Sigmoid colon (tissue), 7 donors: Measurements from ENCODE around the gene ZFAND3. TPM values are rescaled to one million over a fixed set of nuclear protein-coding genes. Genes with fewer than 3 reads are reported as not detected.

Experiments used
- DNase-seq: peaks from one replicate; pipeline ENCODE4 v3.0.0-alpha.2; 2019
- H3K27ac ChIP-seq, 4 donors: fragments of 200-600 bp; sonication (generic); one replicate each; pipeline ENCODE4 v1.5.1; 2016 to 2019; ENCODE audit warnings: mild to moderate bottlenecking in 1 of 4
- H3K27me3 ChIP-seq, 3 donors: fragments of 200-600 bp; sonication (generic); one replicate each; pipeline ENCODE4 v1.5.1; 2019; ENCODE audit warnings: mild to moderate bottlenecking in 1 of 3
- H3K36me3 ChIP-seq, 4 donors: fragments of 200-600 bp; sonication (generic); one replicate each; pipeline ENCODE4 v1.5.1; 2016 to 2019
- H3K4me1 ChIP-seq, 4 donors: fragments of 200-600 bp; sonication (generic); one replicate each; pipeline ENCODE4 v1.5.1; 2017 to 2019
- H3K4me3 ChIP-seq, 4 donors: fragments of 200-600 bp; sonication (generic); one replicate each; pipeline ENCODE4 v1.5.1; 2017 to 2019; ENCODE audit warnings: mild to moderate bottlenecking in 2 of 4, moderate library complexity in 1 of 4
- H3K9me3 ChIP-seq, 4 donors: fragments of 200-600 bp in 3 of 4; sonication (generic) in 3 of 4; one replicate each; pipeline versions ENCODE4 v1.5.1 to v1.6.1; 2013 to 2019
- CTCF ChIP-seq, 4 experiments: fragments of 450-650 bp in 3 of 4; fragments of 200-600 bp in 1 of 4; IDR thresholded peaks; one replicate each; pipeline ENCODE4 v1.5.1; 2016 to 2019; ENCODE audit warnings: antibody characterized with exemption in 4 of 4, mild to moderate bottlenecking in 3 of 4, moderate library complexity in 2 of 4
- EP300 ChIP-seq, 4 donors: sonication (generic); formaldehyde crosslinking; IDR thresholded peaks; one replicate each; pipeline ENCODE4 v1.6.1; 2017; ENCODE audit warnings: antibody characterized with exemption in 4 of 4
- POLR2A ChIP-seq, 2 donors: fragments of 450-650 bp; IDR thresholded peaks; one replicate each; pipeline ENCODE4 v1.6.1; 2016; ENCODE audit warnings: antibody characterized with exemption in 2 of 2, mild to moderate bottlenecking in 2 of 2, moderate library complexity in 2 of 2
- POLR2AphosphoS5 ChIP-seq, 4 donors: sonication (generic); formaldehyde crosslinking; IDR thresholded peaks; one replicate each; pipeline ENCODE4 v1.6.1; 2017; ENCODE audit warnings: antibody characterized with exemption in 4 of 4
- whole genome bisulfite sequencing, 2 donors: extraction: QIAGEN DNeasy Blood & Tissue Kit; methylation state at CpG; one replicate each; pipeline ENCODE4 v1.1.7; 2013; 5-methylcytosine and 5-hydroxymethylcytosine counted together
- intact Hi-C: fragments of 100-400 bp; cut with DNase I; formaldehyde crosslinking; loops from one replicate; pipeline ENCODE4 v1.15.1; 2023
- polyA plus RNA-seq, 3 donors: library from polyadenylated mRNA; stranded (reverse); fragments of 200-250 nt; gene quantifications; one replicate each; pipeline ENCODE4 v1.2.3, GENCODE V29; 2013
- total RNA-seq, 4 donors: library from RNA; depleted of rRNA; stranded (reverse); fragments of >200 nt; gene quantifications; one replicate each; pipeline ENCODE4 v1.1.0, GENCODE V29; 2016
- donor health status: healthy with polysubstance abuse.
- donor health status: Bipolar disorder and iron deficiency.
- donor health status: healthy.

ZFAND3 gene
- total and polyA plus RNA-seq, 7 donors = 32.4 to 54.8 (median 39.0) TPM

- intact Hi-C loops = no loop called here
- no peak for DNase-seq
- Histone ChIP-seq H3K4me1 (peaks cover 0 to 50% (median 29%) of the 10 kb centered on the region in 4 donors), H3K9me3 (no peaks in the 10 kb centered on the region), H3K27me3 (no peaks in the 10 kb centered on the region), H3K27ac (no peak overlapping the region), H3K4me3 (no peak overlapping the region), H3K36me3 (no peaks in the 10 kb centered on the region)
- WGBS, 2 donors = 96% methylated on average over 3 of the region's 3 CpGs
- TF ChIP-seq CTCF (IDR thresholded peaks at IDR 0.05) (no peak), EP300 (IDR thresholded peaks at IDR 0.05) (no peak), POLR2A (IDR thresholded peaks at IDR 0.05) (no peak), POLR2AphosphoS5 (IDR thresholded peaks at IDR 0.05) (no peak)
Measured at GRCh38 chr6:37847704-37848103, 28.2 kb downstream of the ZFAND3 start.

- Histone ChIP-seq H3K9me3 (no peaks in the 10 kb centered on the region), H3K4me1 (peaks cover 0 to 50% (median 32%) of the 10 kb centered on the region in 4 donors), H3K4me3 (no peak overlapping the region), H3K36me3 (no peaks in the 10 kb centered on the region), H3K27ac (no peak overlapping the region), H3K27me3 (no peaks in the 10 kb centered on the region)
- intact Hi-C loops = no loop called here
- TF ChIP-seq EP300 (IDR thresholded peaks at IDR 0.05) (no peak), CTCF (IDR thresholded peaks at IDR 0.05) (no peak), POLR2AphosphoS5 (IDR thresholded peaks at IDR 0.05) (no peak), POLR2A (IDR thresholded peaks at IDR 0.05) (no peak)
- DNase-seq = no peak
- WGBS, 2 donors = 95 to 96% methylated on average over 4 of the region's 4 CpGs
Measured at GRCh38 chr6:37848371-37848770, 28.8 kb downstream of the ZFAND3 start.

GRCh38 chr6:37850260-37850659 lies 30.7 kb downstream of the ZFAND3 start:
- H3K36me3 ChIP-seq = no peaks in the 10 kb centered on the region
- DNase-seq = no peak
- 87 to 88% methylated on average over 4 of the region's 4 CpGs for WGBS, 2 donors
- no peaks in the 10 kb centered on the region for H3K9me3 ChIP-seq
- H3K4me1 ChIP-seq = peaks cover 0 to 50% (median 32%) of the 10 kb centered on the region in 4 donors
- no peaks in the 10 kb centered on the region for H3K27me3 ChIP-seq
- H3K27ac ChIP-seq = no peak overlapping the region
- no peak overlapping the region for H3K4me3 ChIP-seq
- intact Hi-C loops = no loop called here
- TF ChIP-seq POLR2AphosphoS5 (IDR thresholded peaks at IDR 0.05) (no peak), EP300 (IDR thresholded peaks at IDR 0.05) (no peak), CTCF (IDR thresholded peaks at IDR 0.05) (no peak), POLR2A (IDR thresholded peaks at IDR 0.05) (no peak)

- no peak overlapping the region for H3K4me3 ChIP-seq
- WGBS, 2 donors = 83 to 86% methylated on average over 9 of the region's 9 CpGs
- H3K27ac ChIP-seq = no peak overlapping the region
- intact Hi-C loops = no loop called here
- no peak for DNase-seq
- TF ChIP-seq POLR2AphosphoS5 (IDR thresholded peaks at IDR 0.05) = no peak
- TF ChIP-seq POLR2A (IDR thresholded peaks at IDR 0.05) = no peak
- TF ChIP-seq EP300 (IDR thresholded peaks at IDR 0.05) = no peak
- no peaks in the 10 kb centered on the region for H3K27me3 ChIP-seq
- no peaks in the 10 kb centered on the region for H3K36me3 ChIP-seq
- peaks cover 0 to 45% (median 32%) of the 10 kb centered on the region in 4 donors for H3K4me1 ChIP-seq
- no peaks in the 10 kb centered on the region for H3K9me3 ChIP-seq
Measured at GRCh38 chr6:37850728-37851285, 31.3 kb downstream of the ZFAND3 start.

GRCh38 chr6:37851997-37852524 lies 32.5 kb downstream of the ZFAND3 start:
- H3K4me1 ChIP-seq = peaks cover 0 to 42% (median 29%) of the 10 kb centered on the region in 4 donors
- no peaks in the 10 kb centered on the region for H3K27me3 ChIP-seq
- intact Hi-C loops = no loop called here
- 84 to 88% methylated on average over 1 of the region's 1 CpG for WGBS, 2 donors
- H3K27ac ChIP-seq = no peak overlapping the region
- H3K36me3 ChIP-seq = no peaks in the 10 kb centered on the region
- no peak for DNase-seq
- TF ChIP-seq EP300 (IDR thresholded peaks at IDR 0.05) (no peak), POLR2AphosphoS5 (IDR thresholded peaks at IDR 0.05) (no peak), POLR2A (IDR thresholded peaks at IDR 0.05) (no peak), CTCF (IDR thresholded peaks at IDR 0.05) (no peak)
- H3K9me3 ChIP-seq = no peaks in the 10 kb centered on the region
- H3K4me3 ChIP-seq = no peak overlapping the region
